SK-N-DZ (cell line): Measurements from ENCODE around the gene PPM1D.

ENCODE experiments used
- DNase-seq: peaks from one replicate; pipeline ENCODE4 v3.0.0-alpha.2; 2015; ENCODE audit warnings: low spot score

Gene PPM1D

DNA sequence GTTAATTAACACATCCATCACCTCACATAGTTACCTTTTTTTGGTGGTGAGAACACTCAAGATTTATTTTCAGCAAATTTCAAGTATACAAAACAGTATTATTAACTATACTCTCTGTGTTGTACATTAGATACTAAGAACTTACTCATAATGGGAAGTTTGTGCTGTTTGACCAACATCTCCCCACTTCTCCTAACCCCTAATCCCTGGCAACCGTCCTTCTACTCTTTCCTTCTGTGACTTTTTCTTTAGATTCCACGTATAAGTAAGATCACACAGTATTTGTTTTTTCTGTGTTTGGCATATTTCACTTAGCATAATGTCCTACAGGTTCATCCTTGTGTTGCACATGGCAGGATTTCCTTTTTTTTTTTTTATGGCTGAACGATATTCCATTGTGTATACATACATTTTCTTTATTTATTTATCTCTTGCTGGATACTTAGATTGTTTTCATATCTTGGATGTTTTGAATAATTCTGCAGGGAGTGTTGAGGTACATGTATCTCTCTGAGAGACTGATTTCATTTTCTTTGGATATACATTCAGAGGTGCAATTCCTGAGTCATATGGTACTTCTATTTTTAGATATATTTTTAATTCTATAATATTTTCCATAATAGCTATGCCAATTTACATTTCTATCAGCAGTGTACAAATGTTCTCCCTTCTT, 19.0 kb downstream of the PPM1D start:
- no peak for DNase-seq

DNA sequence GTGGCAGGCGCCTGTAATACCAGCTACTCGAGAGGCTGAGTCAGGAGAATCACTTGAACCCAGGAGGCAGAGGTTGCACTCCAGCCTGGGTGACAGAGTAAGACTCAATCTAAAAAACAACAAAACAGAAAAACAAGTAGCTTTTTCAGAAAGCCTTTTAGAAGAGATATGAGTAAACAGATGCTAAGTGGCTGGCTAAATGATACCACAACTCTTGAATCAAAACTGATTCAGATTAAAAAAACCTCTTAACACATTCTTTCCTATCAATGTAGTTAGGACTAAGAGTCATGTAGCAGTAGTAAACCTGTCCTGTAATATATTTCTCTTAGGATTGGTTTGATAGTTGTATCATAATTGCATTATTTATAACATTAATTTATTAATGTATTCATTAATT, 23.0 kb downstream of the PPM1D start:
- DNase-seq = no peak

DNA sequence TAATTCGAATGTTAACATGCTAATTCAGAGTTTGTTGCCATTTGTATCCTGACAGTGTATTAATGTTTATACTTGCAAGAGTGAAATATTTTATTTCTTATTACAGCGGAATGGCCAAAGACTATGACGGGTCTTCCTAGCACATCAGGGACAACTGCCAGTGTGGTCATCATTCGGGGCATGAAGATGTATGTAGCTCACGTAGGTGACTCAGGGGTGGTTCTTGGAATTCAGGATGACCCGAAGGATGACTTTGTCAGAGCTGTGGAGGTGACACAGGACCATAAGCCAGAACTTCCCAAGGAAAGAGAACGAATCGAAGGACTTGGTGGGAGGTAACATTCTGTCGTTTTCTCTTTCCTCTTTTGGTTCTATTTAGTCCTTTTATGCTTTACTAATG, 23.4 kb downstream of the PPM1D start:
- no peak for DNase-seq

DNA sequence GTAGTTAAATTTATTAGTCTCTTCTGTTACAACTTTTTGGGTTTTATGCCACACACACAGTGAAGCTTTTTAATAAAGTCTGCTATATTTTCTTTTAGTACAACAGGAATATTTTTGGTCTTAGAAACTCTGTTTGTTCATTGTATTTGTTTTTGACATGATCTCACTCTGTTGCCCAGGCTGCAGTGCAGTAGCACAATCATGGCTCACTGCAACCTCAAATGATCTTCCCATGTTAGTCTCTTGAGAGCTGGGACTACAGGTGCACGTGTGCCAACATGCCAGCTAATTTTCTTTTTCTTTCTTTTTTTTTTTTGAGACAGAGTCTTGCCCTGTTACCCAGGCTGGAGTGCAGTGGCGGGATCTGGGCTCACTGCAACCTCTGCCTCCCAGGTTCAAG, 27.1 kb downstream of the PPM1D start:
- no peak for DNase-seq

DNA sequence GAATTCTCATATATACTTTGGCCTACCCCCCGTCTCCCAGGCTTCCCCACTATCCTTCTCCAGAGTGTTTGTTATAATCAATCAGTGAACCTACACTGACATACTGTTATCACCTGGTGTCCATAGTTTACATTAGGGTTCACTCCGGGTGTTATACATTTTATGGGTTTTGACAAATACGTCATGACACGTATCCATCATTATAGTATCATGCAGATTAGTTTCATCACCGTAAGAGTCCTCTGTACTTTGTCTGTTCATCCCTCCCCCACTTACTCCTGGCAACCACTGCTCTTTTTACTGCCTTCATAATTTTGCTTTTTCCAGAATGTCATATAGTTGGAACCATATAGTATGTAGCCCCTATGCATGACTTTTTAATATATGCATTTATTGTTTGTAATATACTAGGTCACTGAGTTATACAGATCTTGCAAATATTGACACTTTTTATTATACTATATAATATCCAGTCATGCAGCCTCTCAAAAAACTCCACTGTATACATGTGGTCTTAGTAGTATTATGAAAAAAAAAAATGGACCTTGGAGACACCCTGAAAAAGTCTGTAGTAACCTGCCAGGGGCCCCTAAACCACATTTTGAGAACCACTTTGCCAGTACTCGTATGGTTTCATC, 28.4 kb downstream of the PPM1D start:
- DNase-seq = no peak

DNA sequence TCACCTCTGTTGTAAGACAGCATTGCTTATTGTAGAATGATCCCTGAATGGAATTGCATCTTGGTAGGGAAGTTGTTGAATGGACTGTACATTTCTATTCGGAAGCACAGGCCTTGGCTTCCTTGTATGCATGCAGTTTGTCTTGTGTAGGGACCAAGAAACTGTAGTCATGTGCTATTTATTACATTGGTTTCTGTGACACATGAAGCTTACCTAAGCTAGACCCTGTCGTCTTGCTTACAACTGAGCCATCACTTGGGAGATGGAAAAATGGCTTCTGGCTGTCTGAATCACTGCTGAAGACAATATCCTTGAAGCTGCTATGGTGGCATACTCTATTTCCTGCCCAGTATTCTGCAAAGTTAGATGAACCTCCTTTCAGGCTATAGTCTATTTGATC, 29.1 kb downstream of the PPM1D start:
- no peak for DNase-seq

DNA sequence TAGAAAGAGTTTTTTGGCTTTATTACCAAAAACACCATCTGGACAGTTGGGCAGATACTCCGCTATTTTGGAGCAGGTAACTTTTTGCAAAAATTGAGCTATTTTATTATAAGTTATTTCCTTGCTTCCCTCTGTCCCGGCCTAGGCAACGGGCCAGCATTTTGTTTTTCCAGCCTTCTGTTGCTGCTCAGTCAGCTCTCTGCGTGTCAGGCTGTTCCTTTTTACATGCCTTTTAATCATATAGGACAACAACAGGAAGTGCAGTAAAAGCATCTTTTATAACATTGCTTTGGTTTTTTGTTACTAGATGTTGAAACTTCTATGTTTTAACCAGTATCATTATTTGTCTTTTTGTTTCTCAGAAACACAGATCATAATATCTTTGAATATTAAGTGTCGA, 30.4 kb downstream of the PPM1D start:
- no peak for DNase-seq

DNA sequence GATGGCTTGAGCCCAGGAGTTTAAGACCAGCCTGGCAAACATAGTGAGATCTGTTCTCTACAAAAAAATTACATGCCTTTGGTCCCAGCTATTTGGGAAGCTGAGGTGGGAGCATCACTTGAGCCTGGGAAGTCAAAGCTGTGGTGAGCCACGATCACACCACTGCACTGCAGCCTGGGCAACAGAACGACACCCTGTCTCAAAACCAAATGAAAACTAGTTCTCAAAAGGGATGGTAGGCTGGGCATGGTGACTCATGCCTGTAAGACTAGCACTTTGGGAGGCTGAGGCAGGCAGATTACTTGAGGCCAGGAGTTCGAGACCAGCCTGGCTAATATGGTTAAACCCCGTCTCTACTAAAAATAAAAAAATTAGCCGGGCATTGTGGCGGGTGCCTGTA, 31.1 kb downstream of the PPM1D start:
- DNase-seq = no peak

DNA sequence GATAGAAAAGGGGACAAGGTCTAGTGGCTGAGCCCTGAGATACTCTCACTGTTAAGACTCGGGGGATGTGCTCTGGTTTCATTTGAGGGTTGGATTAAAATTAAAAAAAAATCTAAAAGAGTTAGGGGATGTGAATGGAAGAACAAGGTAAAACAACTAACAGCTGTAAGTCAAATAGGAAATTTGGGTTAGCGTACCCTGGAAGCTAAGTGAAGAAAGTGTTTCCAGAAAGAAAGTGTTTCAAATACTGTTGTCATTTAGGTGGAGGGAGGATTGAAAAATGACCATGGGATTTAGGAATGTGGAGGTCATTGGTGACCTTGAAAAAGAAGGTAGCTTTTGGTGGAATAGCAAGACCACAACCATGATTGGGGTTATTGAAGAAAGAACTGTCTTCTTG, 37.7 kb downstream of the PPM1D start:
- no peak for DNase-seq

DNA sequence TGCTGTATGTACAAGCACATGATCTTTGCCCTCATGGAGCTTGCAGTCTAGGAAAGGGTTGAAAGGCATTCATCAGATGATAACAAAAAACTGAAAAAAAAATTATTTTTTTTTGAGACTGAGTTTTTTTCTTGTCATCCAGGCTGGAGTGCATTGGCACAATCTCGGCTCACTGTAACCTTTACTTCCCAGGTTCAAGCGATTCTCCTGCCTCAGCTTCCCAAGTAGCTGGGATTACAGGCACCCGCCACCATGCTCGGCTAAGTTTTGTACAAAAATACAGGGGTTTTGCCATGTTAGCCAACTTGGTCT, 39.0 kb downstream of the PPM1D start:
- no peak for DNase-seq

DNA sequence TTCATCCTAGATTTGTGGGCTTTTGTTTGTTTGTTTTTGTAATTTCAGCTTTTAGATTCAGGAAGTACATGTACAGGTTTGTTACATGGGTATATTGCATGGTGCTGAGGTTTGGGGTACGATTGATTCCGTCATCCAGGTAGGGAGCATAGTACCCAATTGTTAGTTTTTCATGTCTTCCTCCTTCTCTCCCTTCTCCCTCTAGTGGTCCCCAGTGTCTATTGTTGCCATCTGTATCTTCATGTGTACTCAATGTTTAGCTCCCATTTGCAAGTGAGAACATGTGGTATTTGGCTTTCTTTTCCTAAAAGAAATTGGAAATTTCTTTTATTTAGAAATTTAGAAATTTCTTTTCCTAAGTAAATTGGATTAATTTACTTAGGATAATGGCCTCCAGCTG, 40.5 kb downstream of the PPM1D start:
- DNase-seq = peak; percentile 32

DNA sequence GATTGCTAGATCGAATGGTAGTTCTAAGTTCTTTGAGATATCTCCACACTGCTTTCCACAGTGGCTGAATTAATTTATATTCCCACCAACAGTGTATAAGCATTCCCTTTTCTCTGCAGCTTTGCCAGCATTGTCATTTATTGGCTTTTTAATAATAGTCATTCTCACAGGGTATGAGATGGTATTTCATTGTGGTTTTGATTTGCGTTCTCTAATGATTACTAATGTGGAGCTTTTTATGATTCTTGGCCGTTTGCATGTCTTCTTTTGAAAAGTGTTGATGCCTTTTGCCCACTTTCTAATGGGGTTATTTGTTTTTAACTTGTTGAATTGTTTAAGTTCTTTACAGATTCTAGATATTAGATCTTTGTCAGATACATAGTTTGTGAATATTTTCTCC, 41.1 kb downstream of the PPM1D start:
- no peak for DNase-seq

DNA sequence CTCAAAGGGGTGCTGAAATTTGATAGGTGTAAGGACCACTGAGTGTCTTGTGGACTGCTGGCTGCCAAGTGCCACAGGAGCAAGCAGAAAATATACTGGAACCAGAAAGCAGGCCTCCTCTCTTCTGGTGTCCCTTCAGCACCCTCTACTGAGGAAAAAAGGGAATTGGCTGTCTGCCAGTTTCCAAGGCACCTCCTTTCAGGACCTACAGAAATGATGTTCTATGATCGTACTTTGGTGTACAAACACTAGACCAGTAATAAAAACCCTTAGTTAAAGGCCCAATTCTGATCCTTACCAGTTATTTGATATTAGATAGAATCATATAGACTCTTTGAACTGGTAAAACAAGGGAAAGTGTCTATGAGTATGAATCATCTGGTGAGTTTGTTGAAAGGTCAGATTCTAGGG, 41.8 kb downstream of the PPM1D start:
- peak; percentile 83 for DNase-seq

DNA sequence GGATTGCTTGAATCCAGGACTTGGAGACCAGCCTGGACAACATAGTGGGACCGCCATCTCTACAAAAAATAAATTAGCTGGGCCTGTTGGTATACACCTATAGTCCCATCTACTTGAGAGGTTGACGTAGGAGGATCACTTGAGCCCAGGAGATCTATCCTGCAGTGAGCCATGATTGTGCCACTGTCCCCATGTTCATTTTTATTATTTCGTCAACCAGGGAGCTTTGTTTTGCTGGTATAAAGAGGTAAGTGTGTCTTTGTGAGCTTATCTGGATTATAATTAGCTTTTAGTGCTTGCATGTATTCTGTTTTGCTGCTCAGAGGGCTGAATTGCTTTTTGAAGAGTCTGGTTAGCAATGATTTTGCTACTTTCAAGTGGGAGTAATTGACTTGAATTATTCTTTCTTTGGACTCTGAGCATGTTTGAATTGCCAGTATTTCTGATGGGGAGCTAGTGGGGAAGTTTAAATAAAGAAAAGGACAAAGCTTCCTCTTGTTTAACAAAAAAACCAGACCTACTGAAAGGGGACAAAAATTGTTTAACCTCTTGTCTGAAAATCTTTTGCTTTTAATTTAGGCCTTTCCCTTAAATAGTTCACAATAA, 46.0 kb downstream of the PPM1D start:
- DNase-seq = no peak

DNA sequence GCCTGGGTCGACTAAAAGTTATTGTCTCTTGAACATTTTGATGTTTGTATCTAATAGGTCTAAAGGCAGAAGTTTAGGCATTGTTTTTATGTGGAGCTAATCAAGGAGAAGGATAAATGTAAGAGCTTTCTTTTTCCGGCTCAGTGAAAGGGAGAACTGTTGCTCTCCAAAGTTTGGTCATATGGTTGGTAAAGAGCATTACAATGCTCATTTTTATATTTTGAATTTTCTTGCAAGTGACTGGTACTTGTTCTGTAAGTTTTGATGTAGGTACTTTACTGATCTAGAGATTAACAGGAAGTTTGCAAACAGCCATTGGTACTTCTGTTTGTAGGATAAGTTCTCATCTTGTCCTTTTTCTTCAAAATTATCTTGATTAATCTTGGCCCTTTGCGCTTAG, 46.7 kb downstream of the PPM1D start:
- no peak for DNase-seq

DNA sequence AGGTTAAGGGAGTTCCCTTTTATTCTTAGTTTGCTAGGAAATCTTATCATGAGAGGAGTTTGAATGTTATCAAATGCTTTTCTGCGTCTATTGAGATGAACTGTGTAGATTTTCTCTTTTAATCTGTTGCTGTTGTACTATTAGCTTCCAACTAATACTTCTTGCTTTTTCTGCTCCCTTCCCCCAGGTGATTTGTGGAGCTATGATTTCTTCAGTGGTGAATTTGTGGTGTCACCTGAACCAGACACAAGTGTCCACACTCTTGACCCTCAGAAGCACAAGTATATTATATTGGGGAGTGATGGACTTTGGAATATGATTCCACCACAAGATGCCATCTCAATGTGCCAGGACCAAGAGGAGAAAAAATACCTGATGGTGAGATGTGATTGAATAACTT, 47.7 kb downstream of the PPM1D start:
- DNase-seq = no peak

DNA sequence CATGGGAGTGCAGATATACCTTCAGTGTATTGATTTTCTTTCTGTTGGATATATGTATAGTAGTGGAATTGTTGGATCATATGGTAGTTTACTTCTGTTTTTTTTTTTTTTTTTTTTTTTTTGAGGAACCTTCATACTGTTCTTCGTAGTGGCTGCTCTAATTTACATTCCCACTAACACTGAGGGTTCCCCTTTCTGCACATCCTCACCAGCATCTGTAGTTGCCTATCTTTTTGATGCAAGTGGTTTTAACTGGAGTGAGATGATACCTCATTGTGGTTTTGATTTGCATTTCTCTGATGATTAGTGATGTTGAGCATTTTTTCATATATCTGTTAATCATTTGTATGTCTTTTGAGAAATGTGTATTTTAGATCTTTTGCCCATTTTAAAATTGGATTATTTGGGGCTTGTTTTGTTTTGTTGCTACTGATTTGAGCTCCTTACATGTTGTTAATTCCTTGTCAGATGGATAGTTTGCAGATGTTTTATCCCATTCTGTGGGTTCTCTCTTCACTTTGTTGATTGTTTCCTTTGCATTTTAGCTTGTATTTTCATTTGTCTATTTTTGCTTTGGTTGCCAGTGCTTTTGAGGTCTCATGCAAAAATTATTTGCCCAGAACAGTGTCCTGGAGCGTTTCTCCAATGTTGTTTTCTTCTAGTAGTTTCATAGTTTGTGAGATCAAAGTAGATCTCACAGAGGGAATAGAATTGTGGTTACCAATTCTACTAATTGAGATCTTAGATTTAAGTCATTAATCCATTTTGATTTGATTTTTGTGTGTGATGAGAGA, 52.7 kb downstream of the PPM1D start:
- DNase-seq = no peak

DNA sequence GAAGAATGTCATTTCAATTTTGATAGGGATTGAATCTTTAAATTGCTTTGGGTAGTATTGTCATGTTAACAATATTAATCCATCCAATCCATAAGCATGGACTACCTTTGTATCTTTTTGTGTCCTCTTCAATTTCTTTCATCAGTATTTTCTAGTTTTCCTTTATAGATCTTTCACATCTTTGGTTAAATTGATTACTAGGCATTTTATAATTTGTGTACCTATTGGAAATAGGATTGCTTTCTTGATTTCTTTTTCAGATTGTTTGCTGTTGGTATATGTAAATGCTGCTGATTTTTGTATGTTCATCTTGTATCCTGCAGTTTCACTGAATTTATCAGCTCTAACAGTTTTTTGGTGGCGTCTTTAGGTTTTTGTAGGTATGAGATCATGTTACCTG, 53.6 kb downstream of the PPM1D start:
- no peak for DNase-seq

DNA sequence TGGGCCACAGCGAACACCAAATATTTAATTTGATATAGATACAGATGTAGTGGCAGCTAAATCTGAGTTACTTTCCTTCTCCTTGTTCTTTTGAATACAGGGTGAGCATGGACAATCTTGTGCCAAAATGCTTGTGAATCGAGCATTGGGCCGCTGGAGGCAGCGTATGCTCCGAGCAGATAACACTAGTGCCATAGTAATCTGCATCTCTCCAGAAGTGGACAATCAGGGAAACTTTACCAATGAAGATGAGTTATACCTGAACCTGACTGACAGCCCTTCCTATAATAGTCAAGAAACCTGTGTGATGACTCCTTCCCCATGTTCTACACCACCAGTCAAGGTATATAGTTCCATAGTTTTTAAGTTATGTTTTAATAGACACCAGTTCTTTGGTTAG, 56.5 kb downstream of the PPM1D start:
- no peak for DNase-seq

DNA sequence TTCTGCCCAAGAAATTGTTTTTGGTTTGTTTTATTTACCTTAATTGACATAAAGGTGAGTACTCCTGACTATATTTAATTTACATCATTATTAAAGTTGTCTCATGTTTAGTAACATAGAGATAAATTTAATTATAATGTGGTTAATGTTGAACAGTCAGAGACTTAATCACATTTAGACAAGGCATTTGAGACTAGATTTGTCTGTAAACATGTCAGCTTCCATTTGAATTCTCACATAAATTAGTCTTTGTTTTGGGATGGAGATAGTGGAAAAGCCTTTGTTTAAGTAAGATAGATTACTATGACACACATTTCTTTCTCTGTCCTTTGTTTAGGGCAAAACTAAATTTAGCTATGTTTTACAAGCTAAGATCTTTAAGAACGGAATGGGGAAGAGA, 59.2 kb downstream of the PPM1D start:
- no peak for DNase-seq

DNA sequence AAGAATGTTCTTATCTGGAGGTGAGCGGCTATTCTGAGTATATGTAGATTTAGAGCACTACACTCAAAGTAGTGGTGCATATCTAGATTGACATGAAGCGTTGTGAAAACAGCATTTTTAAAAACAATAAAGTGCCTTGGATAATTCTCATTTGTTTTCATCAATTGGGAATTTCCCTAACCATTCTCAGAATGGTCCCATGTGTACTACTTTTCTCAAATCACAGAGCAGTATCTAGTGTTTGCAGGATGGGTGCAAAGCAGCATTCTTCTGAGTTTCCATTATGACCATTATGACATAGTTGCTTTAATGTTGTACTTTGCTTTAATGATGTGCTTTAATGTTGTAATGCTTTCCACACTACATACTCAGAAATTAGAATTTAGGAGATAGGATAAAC, 61.5 kb downstream of the PPM1D start:
- DNase-seq = no peak

DNA sequence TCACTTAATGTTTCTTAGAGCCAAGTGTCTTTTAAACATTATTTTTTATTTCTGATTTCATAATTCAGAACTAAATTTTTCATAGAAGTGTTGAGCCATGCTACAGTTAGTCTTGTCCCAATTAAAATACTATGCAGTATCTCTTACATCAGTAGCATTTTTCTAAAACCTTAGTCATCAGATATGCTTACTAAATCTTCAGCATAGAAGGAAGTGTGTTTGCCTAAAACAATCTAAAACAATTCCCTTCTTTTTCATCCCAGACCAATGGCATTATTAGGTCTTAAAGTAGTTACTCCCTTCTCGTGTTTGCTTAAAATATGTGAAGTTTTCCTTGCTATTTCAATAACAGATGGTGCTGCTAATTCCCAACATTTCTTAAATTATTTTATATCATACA, 64.0 kb downstream of the PPM1D start:
- DNase-seq = no peak

DNA sequence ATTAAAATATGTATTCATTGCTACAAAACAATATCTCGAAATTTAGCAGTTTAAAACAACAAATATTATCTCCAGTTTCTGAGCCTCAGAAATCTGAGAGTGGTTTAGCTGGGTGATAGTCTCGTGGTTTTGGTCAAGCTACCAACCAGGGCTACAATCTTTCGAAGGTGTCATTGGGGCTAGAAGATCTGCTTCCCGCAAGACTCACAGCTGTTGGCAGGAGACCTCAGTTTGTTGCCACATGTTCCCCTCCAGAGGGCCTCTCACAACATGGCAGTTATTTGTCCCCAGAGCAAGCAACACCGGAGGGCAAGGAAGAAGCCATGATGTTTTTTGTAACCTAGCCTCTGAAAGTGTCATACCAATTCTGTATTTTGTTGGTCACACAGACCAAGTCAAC, 65.6 kb downstream of the PPM1D start:
- no peak for DNase-seq
